ENCODE data around the gene TGFBR1. TPM values are rescaled to one million over a fixed set of nuclear protein-coding genes. Genes with fewer than 3 reads are reported as not detected.

Gene TGFBR1
- total RNA-seq, 2 experiments from 2014 or later = 60.7 to 71.2 TPM

- H3K9me3 Mint-ChIP-seq = peaks cover 5% of the 10 kb centered on the region
- no peak overlapping the region for H3K27ac Mint-ChIP-seq
- no peak overlapping the region for H3K4me3 Mint-ChIP-seq
- CTCF ChIA-PET = interaction anchor here (0.9 to 2.5 kb wide), 10 partner anchors 9 to 101 kb away, joined by 3 to 10 read pairs (median 4); no protein-coding TSS in a partner anchor
- POLR2A ChIA-PET = interaction anchor here (1.2 kb wide), 1 partner anchor 20 kb away, joined by 3 read pairs; no protein-coding TSS in a partner anchor
- no peak for DNase-seq
- H3K27me3 Mint-ChIP-seq = no peaks in the 10 kb centered on the region
- peaks cover 60% of the 10 kb centered on the region for H3K36me3 Mint-ChIP-seq (ENCODE audit: low read depth)
- peaks cover 87% of the 10 kb centered on the region for H3K4me1 Mint-ChIP-seq
Observed at GRCh38 chr9:99114049-99114440, 9.1 kb downstream of the TGFBR1 start.

GRCh38 chr9:99114846-99115500 lies 10.1 kb downstream of the TGFBR1 start:
- H3K36me3 Mint-ChIP-seq (ENCODE audit: low read depth) = peaks cover 56% of the 10 kb centered on the region
- DNase-seq = no peak
- H3K9me3 Mint-ChIP-seq = peaks cover 3% of the 10 kb centered on the region
- ChIA-PET CTCF (interaction anchor here (1.4 to 2.5 kb wide), 3 partner anchors 11 to 102 kb away, joined by 3 to 10 read pairs (median 5); no protein-coding TSS in a partner anchor), POLR2A (no interaction called here)
- H3K27ac Mint-ChIP-seq = no peak overlapping the region
- no peak overlapping the region for H3K4me3 Mint-ChIP-seq
- H3K27me3 Mint-ChIP-seq = no peaks in the 10 kb centered on the region
- H3K4me1 Mint-ChIP-seq = peaks cover 87% of the 10 kb centered on the region

- Mint-ChIP-seq H3K4me1 (peaks cover 87% of the 10 kb centered on the region), H3K36me3 (ENCODE audit: low read depth) (peaks cover 57% of the 10 kb centered on the region), H3K27me3 (no peaks in the 10 kb centered on the region), H3K27ac (no peak overlapping the region), H3K4me3 (no peak overlapping the region), H3K9me3 (peaks cover 3% of the 10 kb centered on the region)
- ChIA-PET CTCF (interaction anchor here (0.6 kb wide), 1 partner anchor 22 kb away, joined by 3 read pairs; no protein-coding TSS in a partner anchor), POLR2A (no interaction called here)
- no peak for DNase-seq
Observed at GRCh38 chr9:99116003-99116411, 11.1 kb downstream of the TGFBR1 start.

GRCh38 chr9:99118782-99119466 lies 14.0 kb downstream of the TGFBR1 start:
- Mint-ChIP-seq H3K27ac (peak overlapping the region; percentile 96), H3K27me3 (no peaks in the 10 kb centered on the region), H3K36me3 (ENCODE audit: low read depth) (peaks cover 64% of the 10 kb centered on the region), H3K4me3 (peak overlapping the region; percentile 72), H3K4me1 (peaks cover 82% of the 10 kb centered on the region), H3K9me3 (peaks cover 3% of the 10 kb centered on the region)
- POLR2A ChIA-PET = no interaction called here
- DNase-seq = peak; percentile 76
- CTCF ChIA-PET = interaction anchor here (1.0 to 1.7 kb wide), 5 partner anchors 11 to 105 kb away, joined by 3 to 5 read pairs (median 4); no protein-coding TSS in a partner anchor

DNA sequence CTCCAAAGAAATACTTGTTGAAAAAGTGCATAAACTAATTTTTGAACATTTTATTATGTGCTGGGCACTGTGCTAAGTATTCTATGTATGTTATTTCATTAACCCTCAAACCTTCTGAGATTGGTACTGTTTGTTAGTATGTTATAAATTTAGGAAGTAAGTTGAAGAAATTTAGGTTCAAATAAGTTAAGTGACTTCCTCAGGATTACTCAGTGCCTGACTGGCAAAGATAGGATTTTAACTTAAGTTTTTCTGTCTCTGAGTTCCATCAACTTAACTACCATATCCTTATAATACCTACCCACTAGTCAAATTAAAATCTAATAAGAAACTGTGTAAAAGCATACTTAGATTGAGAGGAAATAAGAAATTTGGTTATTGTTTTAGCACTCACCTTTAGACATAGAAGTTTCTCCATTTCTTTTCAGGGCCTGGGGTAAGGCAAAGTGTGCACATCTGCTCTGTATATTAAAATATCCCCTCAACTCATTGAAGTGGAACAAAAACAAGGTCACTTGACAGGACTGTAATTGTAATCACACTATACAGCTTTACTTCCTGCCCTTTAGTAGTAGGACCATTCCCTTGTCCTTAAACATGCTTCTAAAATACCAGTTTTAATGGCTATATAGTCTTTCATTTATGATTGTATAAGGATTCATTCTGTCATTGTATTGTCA lies 15.2 kb downstream of the TGFBR1 start:
- Mint-ChIP-seq H3K27me3 (no peaks in the 10 kb centered on the region), H3K9me3 (peaks cover 6% of the 10 kb centered on the region), H3K36me3 (ENCODE audit: low read depth) (peaks cover 61% of the 10 kb centered on the region), H3K4me1 (peaks cover 81% of the 10 kb centered on the region), H3K27ac (peak overlapping the region; percentile 96), H3K4me3 (peak overlapping the region; percentile 72)
- POLR2A ChIA-PET = no interaction called here
- CTCF ChIA-PET = interaction anchor here (1.3 to 1.7 kb wide), 3 partner anchors 12 to 14 kb away, joined by 3 to 5 read pairs (median 5); no protein-coding TSS in a partner anchor
- no peak for DNase-seq

- CTCF ChIA-PET = interaction anchor here (1.2 kb wide), 1 partner anchor 125 kb away, joined by 4 read pairs; no protein-coding TSS in a partner anchor
- H3K9me3 Mint-ChIP-seq = peaks cover 11% of the 10 kb centered on the region
- no peak for DNase-seq
- H3K36me3 Mint-ChIP-seq (ENCODE audit: low read depth) = peaks cover 63% of the 10 kb centered on the region
- H3K27me3 Mint-ChIP-seq = no peaks in the 10 kb centered on the region
- no peak overlapping the region for H3K4me3 Mint-ChIP-seq
- H3K27ac Mint-ChIP-seq = no peak overlapping the region
- POLR2A ChIA-PET = no interaction called here
- peaks cover 79% of the 10 kb centered on the region for H3K4me1 Mint-ChIP-seq
Observed at GRCh38 chr9:99121604-99122003, 16.7 kb downstream of the TGFBR1 start.

DNA sequence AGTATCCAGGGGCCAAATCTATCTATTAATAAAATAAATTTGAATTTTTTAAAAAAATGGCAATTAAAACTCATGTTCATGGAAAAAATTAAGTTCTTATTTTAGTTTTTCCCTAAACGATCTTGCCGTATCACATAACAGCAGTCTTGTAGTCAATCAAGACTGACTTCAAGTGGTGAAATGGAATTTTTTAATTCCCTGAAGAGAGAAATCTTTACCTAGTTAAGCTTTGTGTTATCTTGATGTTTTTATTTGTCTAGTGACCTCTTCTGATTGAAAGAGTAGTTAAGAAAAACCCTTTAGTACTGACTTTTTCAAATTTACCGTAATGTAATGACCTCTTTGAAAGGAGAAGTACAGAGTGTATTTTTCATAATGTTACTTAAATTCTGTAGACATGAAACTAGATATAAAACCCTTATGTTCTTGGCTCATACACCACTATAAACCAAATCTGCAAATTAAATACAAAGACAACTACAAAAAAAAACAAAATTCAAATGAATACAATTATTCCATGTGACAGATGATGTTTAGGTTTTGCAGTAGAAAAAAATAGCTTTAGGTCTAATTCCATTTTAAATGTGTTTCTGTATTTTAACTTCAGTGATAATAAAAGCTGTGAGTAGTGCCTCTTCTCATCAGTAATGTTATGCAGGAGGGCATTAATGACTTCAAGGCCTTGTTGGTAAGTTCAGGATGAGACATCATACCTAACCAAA lies 19.8 kb downstream of the TGFBR1 start:
- Mint-ChIP-seq H3K36me3 (ENCODE audit: low read depth) (peaks cover 71% of the 10 kb centered on the region), H3K4me3 (no peak overlapping the region), H3K27ac (no peak overlapping the region), H3K9me3 (peaks cover 18% of the 10 kb centered on the region), H3K4me1 (peaks cover 85% of the 10 kb centered on the region), H3K27me3 (no peaks in the 10 kb centered on the region)
- DNase-seq = no peak
- POLR2A ChIA-PET = no interaction called here
- CTCF ChIA-PET = interaction anchor here (1.6 kb wide), 1 partner anchor 60 kb away, joined by 5 read pairs; no protein-coding TSS in a partner anchor

DNA sequence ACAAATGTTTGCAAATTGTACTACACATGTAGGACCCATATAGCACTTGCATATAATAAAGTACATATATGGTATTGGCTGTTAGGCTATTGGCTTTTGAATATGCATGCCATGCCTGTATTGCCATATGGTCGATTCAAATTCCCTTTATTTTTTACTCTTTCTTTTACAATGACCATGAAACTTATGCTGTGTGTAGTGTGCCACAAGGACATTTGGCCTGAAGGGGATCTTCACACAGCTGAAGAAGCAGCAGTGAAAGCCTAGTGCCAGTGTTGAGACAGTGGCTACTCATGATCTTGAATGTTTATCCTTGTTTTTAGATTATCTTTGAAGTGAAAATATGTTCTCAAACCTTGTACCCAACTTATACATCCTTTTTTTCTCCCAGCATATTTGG lies 20.5 kb downstream of the TGFBR1 start:
- DNase-seq = no peak
- Mint-ChIP-seq H3K27me3 (no peaks in the 10 kb centered on the region), H3K4me1 (peaks cover 84% of the 10 kb centered on the region), H3K4me3 (no peak overlapping the region), H3K27ac (no peak overlapping the region), H3K9me3 (peaks cover 18% of the 10 kb centered on the region), H3K36me3 (ENCODE audit: low read depth) (peaks cover 74% of the 10 kb centered on the region)
- ChIA-PET CTCF (interaction anchor here (1.6 to 2.4 kb wide), 3 partner anchors 14 to 59 kb away, joined by 4 to 9 read pairs (median 5); no protein-coding TSS in a partner anchor), POLR2A (no interaction called here)

DNA sequence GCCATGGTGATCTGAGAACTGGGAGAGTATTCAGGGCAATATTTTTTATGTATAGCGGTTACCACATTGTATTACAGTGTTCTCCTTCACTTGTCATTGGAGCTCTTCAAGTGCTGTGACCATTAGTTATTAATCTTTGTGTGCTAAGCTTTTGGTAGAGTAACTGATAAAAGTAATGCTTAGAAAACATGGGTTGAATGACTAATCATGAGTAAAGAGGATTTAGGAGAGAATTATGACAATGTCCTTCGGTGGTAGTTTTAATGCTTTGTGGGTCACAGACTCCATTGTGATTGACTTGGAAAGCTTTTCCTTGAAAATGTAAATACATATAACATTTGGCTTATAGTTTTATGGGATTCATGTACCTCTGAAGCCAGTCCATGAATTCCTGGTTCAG lies 21.4 kb downstream of the TGFBR1 start:
- Mint-ChIP-seq H3K36me3 (ENCODE audit: low read depth) (peaks cover 74% of the 10 kb centered on the region), H3K27me3 (no peaks in the 10 kb centered on the region), H3K4me1 (peaks cover 80% of the 10 kb centered on the region), H3K27ac (no peak overlapping the region), H3K4me3 (no peak overlapping the region), H3K9me3 (peaks cover 18% of the 10 kb centered on the region)
- DNase-seq = no peak
- CTCF ChIA-PET = interaction anchor here (1.6 to 2.4 kb wide), 4 partner anchors 14 to 58 kb away, joined by 4 to 10 read pairs (median 7); partner anchors contain the start of gene TGFBR1
- POLR2A ChIA-PET = no interaction called here

DNA sequence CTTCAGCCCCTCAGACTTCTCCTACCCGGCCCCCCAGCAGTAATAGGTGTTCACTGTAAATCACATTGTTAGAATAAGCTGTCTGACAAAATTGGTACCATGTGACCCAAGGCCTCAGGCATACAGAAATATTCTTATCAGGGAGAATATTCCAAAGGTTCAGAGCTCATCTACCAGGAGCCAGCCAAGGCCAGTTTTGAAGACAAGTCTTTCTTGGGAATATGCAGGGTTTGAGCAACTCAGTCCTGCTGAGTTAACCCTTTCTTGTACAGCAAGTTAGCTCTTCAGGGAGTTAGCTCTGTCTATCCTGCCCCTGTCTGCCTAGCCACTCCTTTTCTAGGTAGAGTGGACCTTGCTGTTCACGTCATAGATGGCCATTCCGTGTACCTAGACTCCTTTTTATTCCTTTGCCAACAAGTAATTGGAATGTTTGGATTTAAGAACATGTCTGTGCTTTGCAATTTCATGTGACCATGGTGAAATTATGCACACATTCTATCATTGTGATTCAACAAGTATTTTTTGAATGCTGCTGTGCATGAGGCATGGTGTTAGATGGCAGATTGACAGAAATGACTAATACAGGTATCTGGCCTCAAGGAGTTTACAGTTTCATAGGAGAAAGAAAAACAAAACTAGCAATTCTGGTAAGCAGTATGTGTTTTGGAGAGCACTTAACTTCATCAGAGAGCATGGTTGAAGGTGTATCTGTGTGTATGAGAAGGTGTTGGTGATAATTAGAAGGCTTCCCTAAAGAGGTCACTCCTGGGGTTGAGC lies 22.6 kb downstream of the TGFBR1 start:
- peaks cover 76% of the 10 kb centered on the region for H3K4me1 Mint-ChIP-seq
- no peaks in the 10 kb centered on the region for H3K27me3 Mint-ChIP-seq
- DNase-seq = no peak
- peaks cover 72% of the 10 kb centered on the region for H3K36me3 Mint-ChIP-seq (ENCODE audit: low read depth)
- ChIA-PET CTCF (interaction anchor here (1.2 to 2.4 kb wide), 3 partner anchors 9 to 23 kb away, joined by 3 to 10 read pairs (median 9); partner anchors contain the start of gene TGFBR1), POLR2A (no interaction called here)
- peaks cover 18% of the 10 kb centered on the region for H3K9me3 Mint-ChIP-seq
- no peak overlapping the region for H3K4me3 Mint-ChIP-seq
- H3K27ac Mint-ChIP-seq = peak overlapping the region; percentile 16

DNA sequence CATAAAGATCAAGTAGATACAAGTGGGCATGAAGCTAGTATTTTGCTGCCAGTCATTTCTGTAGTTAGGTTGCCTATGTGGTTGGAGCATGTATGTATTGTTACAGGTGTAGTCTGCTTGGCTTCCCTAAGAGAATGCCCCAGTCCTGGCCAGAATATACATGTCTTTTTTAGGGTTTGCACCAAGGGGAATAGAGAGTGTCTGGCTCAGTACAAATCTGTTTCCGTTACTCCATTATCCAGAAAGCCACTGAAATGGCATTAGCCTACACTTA lies 23.2 kb downstream of the TGFBR1 start:
- Mint-ChIP-seq H3K36me3 (ENCODE audit: low read depth) (peaks cover 75% of the 10 kb centered on the region), H3K27ac (peak overlapping the region; percentile 16), H3K27me3 (no peaks in the 10 kb centered on the region), H3K4me1 (peaks cover 76% of the 10 kb centered on the region), H3K9me3 (peaks cover 18% of the 10 kb centered on the region), H3K4me3 (no peak overlapping the region)
- ChIA-PET POLR2A (no interaction called here), CTCF (interaction anchor here (1.2 to 2.4 kb wide), 3 partner anchors 9 to 24 kb away, joined by 3 to 10 read pairs (median 9); partner anchors contain the start of gene TGFBR1)
- DNase-seq = no peak

DNA sequence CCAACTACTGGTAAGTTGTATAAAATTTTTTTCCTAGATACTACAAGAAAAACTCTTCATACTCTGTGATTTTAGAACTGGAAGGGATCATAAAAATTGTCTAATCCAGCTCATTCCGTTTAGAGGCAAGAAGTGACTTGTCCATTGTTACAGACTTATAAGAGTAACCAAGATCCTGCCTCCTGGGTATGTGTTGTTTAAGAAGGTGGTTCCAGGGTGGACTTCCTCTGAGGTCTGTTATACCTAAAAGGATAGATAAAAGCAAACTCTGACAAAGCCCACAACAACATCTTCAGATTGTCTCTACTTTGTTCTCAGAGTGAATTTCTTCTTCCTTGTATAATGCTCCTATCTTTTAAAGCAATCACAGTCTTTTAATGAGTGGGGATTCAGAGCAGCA lies 24.2 kb downstream of the TGFBR1 start:
- peaks cover 75% of the 10 kb centered on the region for H3K36me3 Mint-ChIP-seq (ENCODE audit: low read depth)
- ChIA-PET CTCF (interaction anchor here (1.0 to 1.6 kb wide), 2 partner anchors 12 to 27 kb away, joined by 3 read pairs; no protein-coding TSS in a partner anchor), POLR2A (no interaction called here)
- peaks cover 77% of the 10 kb centered on the region for H3K4me1 Mint-ChIP-seq
- H3K4me3 Mint-ChIP-seq = no peak overlapping the region
- peak overlapping the region; percentile 26 for H3K27ac Mint-ChIP-seq
- H3K9me3 Mint-ChIP-seq = peaks cover 18% of the 10 kb centered on the region
- H3K27me3 Mint-ChIP-seq = no peaks in the 10 kb centered on the region
- DNase-seq = no peak

Measured in activated CD4-positive, alpha-beta T cell treated with anti-CD3 and anti-CD28 coated beads, Interleukin-2, amount 10 ng/mL, durations not matched to agents 7 days and 5 days (primary cell).